HL-60 (cell line): ENCODE measurements around the gene WDR70.
"Not testable (repeated sequence)": the region's sequence is repeated elsewhere in the genome, so short reads cannot be mapped to it uniquely, and the experiment has no call there.

ENCODE experiments used
- DNase-seq, 2 experiments: peaks; one replicate each; pipeline ENCODE4 v3.0.0-alpha.2; 2010 to 2020; ENCODE audit warnings: low read depth in 1 of 2, low spot score in 1 of 2
- H3K27ac ChIP-seq: fragments of 250-450 bp; sonication (Bioruptor Pico); replicated peaks from 2 replicates; pipeline ENCODE4 v1.5.1; 2020; ENCODE audit warnings: mild to moderate bottlenecking, moderate library complexity
- H3K27me3 ChIP-seq: fragments of 250-450 bp; sonication (Bioruptor Pico); 2 replicates; pipeline ENCODE4 v1.5.1; 2021; ENCODE audit warnings: mild to moderate bottlenecking, moderate library complexity; ENCODE audit not compliant: insufficient read depth, poor library complexity, severe bottlenecking
- H3K4me3 ChIP-seq: replicated peaks from 2 replicates; pipeline ENCODE4 v1.5.1; 2011; ENCODE audit warnings: mild to moderate bottlenecking, control low read depth, low read length; ENCODE audit not compliant: insufficient read depth
- CTCF ChIP-seq: IDR thresholded peaks from one replicate; pipeline ENCODE4 v1.5.1; 2011; ENCODE audit warnings: low read length, control low read depth, inconsistent platforms; ENCODE audit not compliant: insufficient read depth
- GABPA ChIP-seq: IDR thresholded peaks from 2 replicates; pipeline ENCODE4 v1.6.1; 2012; ENCODE audit warnings: low read depth
- POLR2AphosphoS5 ChIP-seq: IDR thresholded peaks from 2 replicates; pipeline ENCODE4 v1.6.1; 2012; ENCODE audit warnings: low read depth
- REST ChIP-seq: IDR thresholded peaks from 2 replicates; pipeline ENCODE4 v1.6.1; 2012; ENCODE audit warnings: low read depth; ENCODE audit not compliant: insufficient replicate concordance
- SPI1 ChIP-seq: IDR thresholded peaks from 2 replicates; pipeline ENCODE4 v1.6.1; 2012; ENCODE audit warnings: low read depth, mild to moderate bottlenecking, borderline replicate concordance

WDR70 gene

GRCh38 chr5:37645707-37646106, 266.6 kb downstream of the WDR70 start:
- H3K4me3 ChIP-seq, result no peak overlapping the region
- no peak for DNase-seq
- H3K27ac ChIP-seq, result no peak overlapping the region
- TF ChIP-seq REST (no peak), SPI1 (no peak), GABPA (no peak), POLR2AphosphoS5 (no peak), CTCF (no peak)
- no peaks in the 10 kb centered on the region for H3K27me3 ChIP-seq

GRCh38 chr5:37654566-37654965, 275.4 kb downstream of the WDR70 start:
- not testable (repeated sequence) for DNase-seq, H3K27me3 ChIP-seq, H3K27ac ChIP-seq, H3K4me3 ChIP-seq

- H3K27me3 ChIP-seq, result no peaks in the 10 kb centered on the region
- TF ChIP-seq SPI1 (no peak), GABPA (no peak), REST (no peak), POLR2AphosphoS5 (no peak), CTCF (no peak)
- H3K27ac ChIP-seq, result no peak overlapping the region
- no peak for DNase-seq
- H3K4me3 ChIP-seq, result no peak overlapping the region
Measured at GRCh38 chr5:37657046-37657445, 277.9 kb downstream of the WDR70 start.

GRCh38 chr5:37658440-37658839, 279.3 kb downstream of the WDR70 start:
- H3K27ac ChIP-seq, result no peak overlapping the region
- H3K27me3 ChIP-seq, result no peaks in the 10 kb centered on the region
- no peak overlapping the region for H3K4me3 ChIP-seq
- no peak for DNase-seq
- TF ChIP-seq GABPA, result no peak
- TF ChIP-seq CTCF, result no peak
- no peak for TF ChIP-seq POLR2AphosphoS5
- TF ChIP-seq REST, result no peak
- no peak for TF ChIP-seq SPI1
